AG08395 (cell line): ENCODE measurements around the gene C2CD2.

Experiments
- DNase-seq: peaks from one replicate; pipeline ENCODE4 v3.0.0; 2012; ENCODE audit warnings: mixed read lengths, low spot score

Gene C2CD2

GRCh38 chr21:41885341-41886024 is 68.3 kb downstream of the C2CD2 start:
- DNase-seq, result no peak

- no peak for DNase-seq
Measured at GRCh38 chr21:41884501-41885030, 69.3 kb downstream of the C2CD2 start.

- DNase-seq, result no peak
Measured at GRCh38 chr21:41883582-41883981, 70.2 kb downstream of the C2CD2 start.

- no peak for DNase-seq
Measured at GRCh38 chr21:41881051-41881450, 72.8 kb downstream of the C2CD2 start.

GRCh38 chr21:41880153-41880552 is 73.7 kb downstream of the C2CD2 start:
- no peak for DNase-seq

GRCh38 chr21:41879190-41879998 is 74.4 kb downstream of the C2CD2 start, which contains the start of gene PRDM15:
PRDM15 (minus strand) TSS chr21:41879344; CDS start chr21:41860363, 18,981 bp downstream.
- DNase-seq, result peak; percentile 85

- DNase-seq, result peak; percentile 89
Measured at GRCh38 chr21:41878831-41879189, 75.0 kb downstream of the C2CD2 start.

- DNase-seq, result peak; percentile 43
Measured at GRCh38 chr21:41877901-41878830, 75.7 kb downstream of the C2CD2 start.

- no peak for DNase-seq
Measured at GRCh38 chr21:41876928-41877652, 76.7 kb downstream of the C2CD2 start.

GRCh38 chr21:41876396-41876795 is 77.4 kb downstream of the C2CD2 start:
- DNase-seq, result no peak

GRCh38 chr21:41875086-41875485 is 78.7 kb downstream of the C2CD2 start:
- DNase-seq, result no peak

GRCh38 chr21:41874611-41875010 is 79.2 kb downstream of the C2CD2 start:
- no peak for DNase-seq

- DNase-seq, result no peak
Measured at GRCh38 chr21:41873426-41873825, 80.4 kb downstream of the C2CD2 start.

GRCh38 chr21:41873005-41873404 is 80.8 kb downstream of the C2CD2 start:
- DNase-seq, result no peak

GRCh38 chr21:41871293-41872030 is 82.4 kb downstream of the C2CD2 start:
- DNase-seq, result no peak

- DNase-seq, result no peak
Measured at GRCh38 chr21:41869771-41870170, 84.0 kb downstream of the C2CD2 start.

GRCh38 chr21:41868062-41868710 is 85.6 kb downstream of the C2CD2 start:
- DNase-seq, result peak; percentile 54

GRCh38 chr21:41867313-41867712 is 86.5 kb downstream of the C2CD2 start:
- DNase-seq, result no peak

- DNase-seq, result no peak
Measured at GRCh38 chr21:41866274-41866809, 87.5 kb downstream of the C2CD2 start.
